A549 (cell line): ENCODE results near the gene ALPK3. TPM values are rescaled to one million over a fixed set of nuclear protein-coding genes. Genes with fewer than 3 reads are reported as not detected.

Experiments used
- ATAC-seq, 2 experiments: fragments of 200-7000 bp in 1 of 2; fragments of >200 bp in 1 of 2; cut with Nextera tagmentation in 1 of 2; cut with Tn5 transposase in 1 of 2; 3 replicates each; pipeline versions ENCODE4 v1.8.0 to v1.9.1; 2018 to 2020; ENCODE audit warnings: mild to moderate bottlenecking in 1 of 2, moderate library complexity in 1 of 2
- CTCF ChIA-PET: fragments of 300-600 bp; sonication (Branson Sonifier 250); formaldehyde crosslinking; extraction: SDS; loops from one replicate; lab custom pipeline; 2021; ENCODE audit warnings: antibody characterized with exemption, inconsistent platforms; lab: Yijun Ruan, JAX
- POLR2A ChIA-PET: fragments of 350-600 bp; formaldehyde crosslinking; extraction: SDS; loops from one replicate; lab custom pipeline; 2021; ENCODE audit warnings: antibody characterized with exemption, inconsistent platforms; lab: Yijun Ruan, JAX
- DNase-seq, 2 experiments: peaks; one replicate each; pipeline versions ENCODE4 v3.0.0 to v3.0.0-alpha.2; 2011 to 2016; ENCODE audit warnings: low read depth in 1 of 2, low spot score in 1 of 2
- FAIRE-seq: peaks from 2 replicates; lab custom pipeline; 2011; peaks lifted over from hg19 to GRCh38; lab: Jason Lieb, UNC
- H3K27ac ChIP-seq, 2 experiments: fragments of >200 bp; sonication (Bioruptor Twin); formaldehyde crosslinking; 3 replicates each; pipeline ENCODE4 v1.5.1; 2016 to 2017
- H3K4me1 ChIP-seq: fragments of >200 bp; sonication (Bioruptor Twin); formaldehyde crosslinking; 3 replicates; pipeline ENCODE4 v1.6.1; 2016
- H3K4me2 ChIP-seq: fragments of >200 bp; sonication (Bioruptor Twin); formaldehyde crosslinking; 3 replicates; pipeline ENCODE4 v1.6.1; 2016
- H3K4me3 ChIP-seq: fragments of >200 bp; sonication (Bioruptor Twin); formaldehyde crosslinking; 3 replicates; pipeline ENCODE4 v1.5.1; 2016
- H3K9me3 ChIP-seq: fragments of >200 bp; sonication (Bioruptor Twin); formaldehyde crosslinking; 3 replicates; pipeline ENCODE4 v1.6.1; 2016
- CHD2 ChIP-seq: fragments of 150-350 bp; IDR thresholded peaks from 2 replicates; pipeline ENCODE4 v1.6.1; 2014; ENCODE audit warnings: low read length; ENCODE audit not compliant: partially characterized antibody
- E2F6 ChIP-seq: IDR thresholded peaks from 2 replicates; pipeline ENCODE4 v1.6.1; 2012; ENCODE audit warnings: low read depth, borderline replicate concordance
- ESRRA ChIP-seq: fragments of 150-350 bp; IDR thresholded peaks from 2 replicates; pipeline ENCODE4 v1.6.1; 2014; ENCODE audit warnings: mild to moderate bottlenecking, low read length, borderline replicate concordance
- FOXS1 ChIP-seq: fragments of 250-450 bp; sonication (Bioruptor Pico); IDR thresholded peaks from 2 replicates; pipeline ENCODE4 v1.5.0; 2020; ENCODE audit warnings: mild to moderate bottlenecking, moderate library complexity
- GATA3 ChIP-seq: IDR thresholded peaks from 2 replicates; pipeline ENCODE4 v1.6.1; 2012; ENCODE audit warnings: borderline replicate concordance
- HEYL ChIP-seq: fragments of 250-450 bp; sonication (Bioruptor Pico); IDR thresholded peaks from 2 replicates; pipeline ENCODE4 v1.8.0; 2021; ENCODE audit warnings: mild to moderate bottlenecking, moderate library complexity
- HOXB13 ChIP-seq: fragments of 250-450 bp; sonication (Bioruptor Pico); IDR thresholded peaks from 2 replicates; pipeline ENCODE4 v1.5.0; 2020; ENCODE audit warnings: low read depth, mild to moderate bottlenecking, moderate library complexity
- JUN ChIP-seq, 2 experiments: fragments of >200 bp; sonication (Bioruptor Twin); formaldehyde crosslinking; IDR thresholded peaks; 2 replicates in 1 of 2; 3 replicates in 1 of 2; pipeline ENCODE4 v1.6.1; 2016 to 2017
- KDM1A ChIP-seq: fragments of 200-600 bp; sonication (generic); IDR thresholded peaks from 2 replicates; pipeline ENCODE4 v1.6.1; 2016; ENCODE audit warnings: low read depth, mild to moderate bottlenecking
- KDM5A ChIP-seq: fragments of 200-600 bp; sonication (generic); IDR thresholded peaks from 2 replicates; pipeline ENCODE4 v1.6.1; 2016; ENCODE audit warnings: antibody characterized with exemption, mild to moderate bottlenecking
- MAX ChIP-seq: IDR thresholded peaks from 2 replicates; pipeline ENCODE4 v1.6.1; 2012
- NFE2L2 ChIP-seq: fragments of 150-350 bp; conservative IDR thresholded peaks from 2 replicates; pipeline ENCODE4 v1.6.1; 2014; ENCODE audit warnings: low read length
- NPAS2 ChIP-seq: fragments of 250-450 bp; sonication (Bioruptor Pico); IDR thresholded peaks from 2 replicates; pipeline ENCODE4 v1.8.0; 2022; ENCODE audit warnings: mild to moderate bottlenecking, moderate library complexity, borderline replicate concordance
- NR3C1 ChIP-seq: fragments of >200 bp; sonication (Bioruptor Twin); formaldehyde crosslinking; IDR thresholded peaks from 3 replicates; pipeline ENCODE4 v1.6.1; 2017
- POLR2AphosphoS2 ChIP-seq: conservative IDR thresholded peaks from 2 replicates; pipeline ENCODE4 v1.6.1; 2012; ENCODE audit warnings: low read length, improper control_type of control experiment, inconsistent platforms
- REST ChIP-seq: fragments of 200-600 bp; sonication (generic); IDR thresholded peaks from 2 replicates; pipeline ENCODE4 v1.6.1; 2016; ENCODE audit warnings: antibody characterized with exemption, mild to moderate bottlenecking, moderate library complexity
- SMC3 ChIP-seq: fragments of >200 bp; sonication (Bioruptor Twin); formaldehyde crosslinking; IDR thresholded peaks from 3 replicates; pipeline ENCODE4 v1.6.1; 2018; ENCODE audit warnings: inconsistent platforms
- SREBF2 ChIP-seq: fragments of 450-650 bp; IDR thresholded peaks from 2 replicates; pipeline ENCODE4 v1.6.1; 2014; ENCODE audit warnings: mild to moderate bottlenecking, moderate library complexity
- TP53 ChIP-seq: fragments of 250-450 bp; sonication (Bioruptor Pico); IDR thresholded peaks from 2 replicates; pipeline ENCODE4 v1.5.0; 2021; ENCODE audit warnings: mild to moderate bottlenecking, moderate library complexity
- ZFP36 ChIP-seq: fragments of 450-650 bp; IDR thresholded peaks from 2 replicates; pipeline ENCODE4 v1.6.1; 2014; ENCODE audit warnings: borderline replicate concordance; ENCODE audit not compliant: partially characterized antibody
- ZNF302 ChIP-seq: fragments of 250-450 bp; sonication (Bioruptor Pico); IDR thresholded peaks from 2 replicates; pipeline ENCODE4 v1.9.0; 2021; ENCODE audit warnings: inconsistent platforms, mild to moderate bottlenecking, moderate library complexity
- WGBS: methylation state at CpG from one replicate; pipeline ENCODE4 v1.1.6; 2017; ENCODE audit errors: missing lambda C conversion rate; 5-methylcytosine and 5-hydroxymethylcytosine counted together
- polyA plus RNA-seq, 4 experiments: library from polyadenylated mRNA; depleted of rRNA in 3 of 4; stranded (reverse); fragments of >200 nt; fragmentation: RNase III in 1 of 4; extraction: RNeasy Plus Mini Kit Qiagen cat#74134 plus additional on column Dnase treatment in 1 of 4; gene quantifications; 2 replicates in 3 of 4; 3 replicates in 1 of 4; pipeline ENCODE4 v1.2.3, GENCODE V29; 2011 to 2017

Gene ALPK3
- polyA plus RNA-seq, 2 of the 4 experiments (the other 2 are of a cell fraction), result 0.26 to 0.30 TPM

- H3K4me2 ChIP-seq, result no peak overlapping the region
- TF ChIP-seq SMC3 (no peak), MAX (no peak), FOXS1 (CRISPR knock-in tag) (peak; percentile 80; the same call in 1 of the 2 replicates), KDM1A (no peak), NFE2L2 (no peak)
- TF ChIP-seq, all 56 proteins: peak for 1
- ChIA-PET CTCF (interaction anchor here (1.6 kb wide), 1 partner anchor 81 kb away, joined by 7 read pairs; no protein-coding TSS in a partner anchor), POLR2A (no interaction called here)
- ATAC-seq (no peak), FAIRE-seq (peak; percentile 73), DNase-seq (no peak)
- Histone ChIP-seq H3K9me3 (peaks cover 32% of the 10 kb centered on the region), H3K4me1 (peaks cover 8% of the 10 kb centered on the region; the same call in 2 of the 3 replicates), H3K4me3 (no peak overlapping the region), H3K27ac (no peak overlapping the region)
These were observed 30.2 kb downstream of the ALPK3 start for GRCh38 chr15:84847382-84847781.

GRCh38 chr15:84852212-84852611, 35.1 kb downstream of the ALPK3 start:
- ATAC-seq, result no peak
- ChIA-PET POLR2A (no interaction called here), CTCF (interaction anchor here (1.3 to 1.7 kb wide), 4 partner anchors 19 to 253 kb away, joined by 3 to 5 read pairs (median 4); no protein-coding TSS in a partner anchor)
- no peak overlapping the region for H3K4me3 ChIP-seq
- no peak overlapping the region for H3K4me2 ChIP-seq
- H3K9me3 ChIP-seq, result peaks cover 14% of the 10 kb centered on the region; the same call in 2 of the 3 replicates
- FAIRE-seq, result no peak
- no peak for DNase-seq
- no peak overlapping the region for H3K27ac ChIP-seq
- 85% methylated on average over 5 of the region's 5 CpGs for WGBS
- peaks cover 12% of the 10 kb centered on the region; the same call in 1 of the 3 replicates for H3K4me1 ChIP-seq
- TF ChIP-seq FOXS1 (CRISPR knock-in tag), result no peak
- TF ChIP-seq ESRRA, result no peak
- no peak for TF ChIP-seq NPAS2 (CRISPR knock-in tag)
- TF ChIP-seq SREBF2, result no peak

- Histone ChIP-seq H3K4me3 (no peak overlapping the region), H3K27ac (no peak overlapping the region)
- 85% methylated on average over 9 of the region's 9 CpGs for WGBS
- TF ChIP-seq ZFP36, result no peak
- TF ChIP-seq GATA3, result 0 out of 2 replicates have a peak, but pooled peaks have one; percentile 33
- no peak for TF ChIP-seq HEYL (CRISPR knock-in tag)
- TF ChIP-seq, all 56 proteins: peak for 1
- Histone ChIP-seq H3K4me2 (no peak overlapping the region), H3K9me3 (no peaks in the 10 kb centered on the region), H3K4me1 (peaks cover 12% of the 10 kb centered on the region; the same call in 1 of the 3 replicates)
- DNase-seq, result peak in 1 of 2 experiments; percentile 11
- CTCF ChIA-PET, result interaction anchor here (1.0 to 2.2 kb wide), 2 partner anchors 10 to 73 kb away, joined by 3 to 11 read pairs; no protein-coding TSS in a partner anchor
- ATAC-seq, result no peak; a peak in 1 of 6 replicates
- POLR2A ChIA-PET, result no interaction called here
- peak; percentile 70 for FAIRE-seq
These were observed 38.0 kb downstream of the ALPK3 start for GRCh38 chr15:84855136-84855535.

GRCh38 chr15:84855765-84856164, 38.6 kb downstream of the ALPK3 start:
- no peaks in the 10 kb centered on the region for H3K9me3 ChIP-seq
- no peak for DNase-seq
- ChIA-PET POLR2A (no interaction called here), CTCF (interaction anchor here (2.2 kb wide), 1 partner anchor 72 kb away, joined by 11 read pairs; no protein-coding TSS in a partner anchor)
- H3K4me2 ChIP-seq, result no peak overlapping the region
- H3K4me3 ChIP-seq, result no peak overlapping the region
- ATAC-seq, result no peak
- H3K27ac ChIP-seq, result no peak overlapping the region
- H3K4me1 ChIP-seq, result peaks cover 15% of the 10 kb centered on the region
- FAIRE-seq, result no peak
- TF ChIP-seq JUN (IDR thresholded peaks at IDR 0.05) (no peak), KDM5A (no peak), ZFP36 (no peak), TP53 (no peak), NR3C1 (no peak), HOXB13 (CRISPR knock-in tag) (no peak), POLR2AphosphoS2 (no peak), CHD2 (no peak), REST (no peak), E2F6 (no peak), ZNF302 (CRISPR knock-in tag) (no peak)
- TF ChIP-seq, all 56 proteins: peak for 0
